WI38 (cell line): ENCODE results near the gene TBC1D12.

Experiments used
- H3K4me3 ChIP-seq: 2 replicates; pipeline ENCODE4 v1.5.1; 2011; ENCODE audit warnings: low read depth, mild to moderate bottlenecking, control low read depth, low read length
- CTCF ChIP-seq: IDR thresholded peaks from 2 replicates; pipeline ENCODE4 v1.5.1; 2012; ENCODE audit warnings: low read depth, mild to moderate bottlenecking, control low read depth, low read length

TBC1D12 gene

DNA sequence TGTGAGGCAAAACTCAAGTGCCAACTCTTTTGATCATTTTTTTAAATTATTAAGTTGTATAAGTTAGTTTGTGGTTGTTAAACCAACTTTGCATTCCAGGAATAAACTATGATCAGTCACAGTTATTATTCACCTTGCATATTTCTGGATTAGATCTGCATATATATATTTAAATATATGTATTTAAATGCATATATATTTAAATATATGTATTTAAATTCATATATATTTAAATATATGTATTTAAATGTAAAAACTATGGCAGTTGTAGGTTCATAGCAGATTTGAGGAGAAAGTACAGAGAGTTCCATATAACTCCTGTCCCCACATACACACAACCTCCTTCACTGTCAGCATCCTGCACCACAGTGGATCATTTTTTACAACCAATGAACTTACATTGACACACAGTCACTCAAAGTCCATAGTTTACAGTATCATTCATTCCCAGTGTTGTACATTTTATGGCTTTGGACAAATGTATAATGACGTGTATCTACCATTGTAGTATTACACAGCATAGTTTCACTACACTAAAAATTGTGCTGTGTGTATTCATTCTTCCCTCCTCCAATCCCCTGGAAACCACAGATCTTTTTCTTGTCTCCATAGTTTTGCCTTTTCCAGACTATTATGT lies 49.7 kb downstream of the TBC1D12 start:
- no peak overlapping the region for H3K4me3 ChIP-seq
- TF ChIP-seq CTCF = no peak

DNA sequence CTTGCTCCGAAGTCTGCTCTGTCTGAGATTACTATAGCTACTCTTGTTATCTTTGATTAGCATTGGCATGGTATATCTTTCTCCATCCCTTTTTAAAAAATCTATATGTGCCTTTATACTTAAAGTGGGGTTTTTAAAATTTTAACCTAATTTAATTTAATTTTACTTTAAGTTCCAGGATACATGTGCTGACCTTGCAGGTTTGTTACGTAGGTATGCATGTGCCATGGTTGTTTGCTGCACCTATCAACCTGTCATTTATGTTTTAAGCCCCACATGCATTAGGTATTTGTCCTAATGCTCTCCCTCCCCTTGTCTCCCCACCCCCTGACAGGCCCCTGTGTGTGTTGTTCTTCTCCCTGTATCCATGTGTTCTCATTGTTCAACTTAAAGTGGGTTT lies 54.6 kb downstream of the TBC1D12 start:
- no peak overlapping the region for H3K4me3 ChIP-seq
- no peak for TF ChIP-seq CTCF

- H3K4me3 ChIP-seq = no peak overlapping the region
- TF ChIP-seq CTCF = no peak
Measured at GRCh38 chr10:94459385-94459784, 57.0 kb downstream of the TBC1D12 start.

- TF ChIP-seq CTCF = no peak
- H3K4me3 ChIP-seq = no peak overlapping the region
Measured at GRCh38 chr10:94461503-94461902, 59.2 kb downstream of the TBC1D12 start.

- TF ChIP-seq CTCF = no peak
- no peak overlapping the region for H3K4me3 ChIP-seq
Measured at GRCh38 chr10:94462130-94462529, 59.8 kb downstream of the TBC1D12 start.

GRCh38 chr10:94465684-94466083 lies 63.3 kb downstream of the TBC1D12 start:
- no peak for TF ChIP-seq CTCF
- H3K4me3 ChIP-seq = no peak overlapping the region

DNA sequence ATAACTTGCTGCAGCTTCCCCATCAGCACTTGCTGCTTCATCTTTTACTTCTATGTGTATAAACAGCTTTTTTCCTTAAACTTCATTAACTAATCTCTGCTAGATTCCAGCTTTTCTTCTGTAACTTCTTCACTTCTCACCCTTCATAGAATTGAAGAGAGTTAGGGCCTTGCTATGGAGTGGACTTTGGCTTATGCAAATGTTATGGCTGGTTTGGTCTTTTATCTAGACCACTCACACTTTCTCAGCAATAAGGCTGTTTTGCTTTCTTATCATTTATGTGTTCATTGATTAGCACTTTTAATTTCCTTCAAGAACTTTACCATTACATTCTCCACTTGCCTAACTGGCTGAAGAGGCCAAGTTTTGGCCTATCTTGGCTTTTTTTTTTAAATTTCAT lies 79.1 kb downstream of the TBC1D12 start:
- H3K4me3 ChIP-seq = no peak overlapping the region
- TF ChIP-seq CTCF = no peak
